Measurements from ENCODE around the gene TTLL4. TPM values are rescaled to one million over a fixed set of nuclear protein-coding genes. Genes with fewer than 3 reads are reported as not detected.

The TTLL4 gene
- total RNA-seq, 1 donor from 2014 or later = 47.3 TPM

- intact Hi-C loops (cut with micrococcal nuclease) = no loop called here
These were observed 69.4 kb downstream of the TTLL4 start for GRCh38 chr2:218780046-218780445.

- intact Hi-C loops (cut with micrococcal nuclease) = no loop called here
These were observed 70.4 kb downstream of the TTLL4 start for GRCh38 chr2:218780851-218781690.

- intact Hi-C loops (cut with micrococcal nuclease) = no loop called here
These were observed 71.3 kb downstream of the TTLL4 start, which contains the start of gene CYP27A1 for GRCh38 chr2:218781691-218782527. CYP27A1 (plus strand) TSS chr2:218782147; CDS start chr2:218782183, 36 bp downstream.

GRCh38 chr2:218782528-218782844 is 71.9 kb downstream of the TTLL4 start:
- intact Hi-C loops (cut with micrococcal nuclease) = no loop called here

DNA sequence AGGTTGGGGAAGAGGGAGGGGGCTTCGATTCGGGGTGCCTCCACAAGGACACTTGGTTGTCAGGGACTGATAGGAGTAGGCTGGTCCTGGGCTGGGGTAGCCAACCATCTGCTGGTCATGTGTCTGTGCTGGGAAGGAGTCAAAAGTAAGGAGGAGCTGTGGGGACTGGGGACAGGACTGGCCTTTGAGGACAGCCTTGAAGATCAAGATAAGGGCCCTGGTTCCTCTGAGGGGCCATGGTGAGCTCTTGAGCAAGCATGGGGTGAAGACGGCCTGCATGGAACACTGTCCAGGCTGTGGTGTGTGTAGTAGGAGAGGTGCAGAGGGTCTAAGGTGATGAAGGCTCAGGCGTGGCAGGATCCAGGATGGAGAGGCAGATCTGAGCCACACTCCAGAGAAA is 73.1 kb downstream of the TTLL4 start:
- intact Hi-C loops (cut with micrococcal nuclease) = no loop called here

DNA sequence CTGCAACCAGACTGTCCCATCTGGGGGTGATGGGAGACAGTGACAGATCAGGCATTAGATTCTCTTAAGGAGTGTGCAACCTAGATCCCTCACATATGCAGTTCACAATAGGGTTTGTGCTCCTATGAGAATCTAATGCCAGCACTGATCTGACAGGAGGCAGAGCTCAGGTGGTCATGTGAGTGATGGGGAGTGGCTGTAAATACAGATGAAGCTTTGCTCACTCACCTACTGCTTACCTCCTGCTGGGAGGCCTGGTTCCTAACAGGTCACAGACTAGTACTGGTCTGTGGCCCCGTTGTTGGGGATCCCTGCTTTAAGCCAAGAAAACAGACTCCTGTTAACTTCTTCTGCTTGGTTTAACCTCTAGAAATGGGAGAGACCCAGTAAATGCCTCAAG is 74.5 kb downstream of the TTLL4 start:
- intact Hi-C loops (cut with micrococcal nuclease) = no loop called here

GRCh38 chr2:218786133-218786532 is 75.5 kb downstream of the TTLL4 start:
- intact Hi-C loops (cut with micrococcal nuclease) = no loop called here

DNA sequence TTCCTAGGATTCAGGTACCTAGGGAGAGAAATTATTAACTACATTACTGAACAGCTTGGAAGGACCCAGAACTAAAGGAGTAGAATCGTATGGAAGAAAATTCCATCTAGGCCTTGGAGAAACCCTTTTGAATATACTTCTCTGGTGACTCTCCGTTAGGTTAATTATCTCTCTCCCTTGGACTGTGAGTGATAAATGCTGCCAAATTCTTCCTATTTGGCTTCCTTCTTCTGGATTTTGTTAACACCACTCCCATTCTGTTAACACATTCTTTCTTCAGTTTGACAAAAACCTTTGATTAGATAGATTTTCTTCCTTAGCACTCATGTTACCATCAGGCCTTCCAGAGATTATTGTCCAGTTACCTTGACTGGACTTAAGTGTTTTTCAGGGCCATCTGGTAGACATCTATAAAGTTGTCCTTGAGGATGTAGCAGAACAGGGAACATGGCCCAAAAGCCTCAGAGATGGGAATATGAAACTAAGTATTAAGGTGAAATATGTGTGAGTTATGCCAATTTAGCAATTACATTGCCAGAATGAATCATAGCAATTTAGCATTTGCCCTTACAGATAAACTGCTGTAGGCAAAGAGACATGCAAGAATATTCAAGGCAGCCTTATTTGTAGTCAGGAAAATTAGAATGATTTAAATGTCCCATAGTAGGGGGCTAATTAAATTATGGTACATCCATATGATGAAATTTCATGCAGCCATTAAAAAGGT is 78.1 kb downstream of the TTLL4 start:
- intact Hi-C loops (cut with micrococcal nuclease) = no loop called here

- intact Hi-C loops (cut with micrococcal nuclease) = no loop called here
These were observed 81.8 kb downstream of the TTLL4 start for GRCh38 chr2:218792433-218792832.

GRCh38 chr2:218796691-218797090 is 86.1 kb downstream of the TTLL4 start:
- intact Hi-C loops (cut with micrococcal nuclease) = no loop called here

DNA sequence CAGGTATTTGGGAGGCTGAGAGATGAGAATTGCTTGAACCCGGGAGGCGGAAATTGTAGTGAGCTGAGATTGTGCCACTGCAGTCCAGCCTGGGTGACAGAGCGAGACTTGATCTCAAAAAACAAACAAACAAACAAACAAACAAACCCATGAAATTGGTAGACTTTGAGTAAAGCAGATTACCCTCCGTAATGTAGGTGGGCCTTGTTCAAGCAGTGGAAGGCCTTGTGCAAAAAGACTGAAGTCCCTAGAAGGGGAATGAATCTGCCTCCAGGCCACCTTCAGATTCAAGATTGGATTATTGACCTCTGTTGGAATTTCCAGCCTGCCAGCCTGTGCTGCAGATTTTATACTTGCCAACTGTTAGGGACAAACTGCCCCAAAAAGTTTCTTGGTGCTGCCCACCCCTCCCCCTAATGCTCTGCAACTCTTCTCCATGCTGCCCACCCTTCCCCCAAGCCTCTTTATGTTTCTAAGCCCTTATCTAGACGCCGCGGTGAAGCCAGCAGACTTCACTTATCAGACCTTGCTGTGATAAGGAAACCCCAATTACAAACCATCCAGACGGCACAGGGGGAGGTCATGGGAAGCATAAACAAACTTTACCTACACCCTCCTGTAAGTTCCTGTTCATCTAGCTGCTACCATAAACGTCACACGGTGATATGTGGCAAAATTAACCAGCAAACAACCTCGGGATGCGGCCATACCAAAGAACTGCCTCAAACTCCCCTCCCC is 88.3 kb downstream of the TTLL4 start:
- intact Hi-C loops (cut with micrococcal nuclease) = no loop called here

- intact Hi-C loops (cut with micrococcal nuclease) = no loop called here
These were observed 89.4 kb downstream of the TTLL4 start for GRCh38 chr2:218799990-218800389.

DNA sequence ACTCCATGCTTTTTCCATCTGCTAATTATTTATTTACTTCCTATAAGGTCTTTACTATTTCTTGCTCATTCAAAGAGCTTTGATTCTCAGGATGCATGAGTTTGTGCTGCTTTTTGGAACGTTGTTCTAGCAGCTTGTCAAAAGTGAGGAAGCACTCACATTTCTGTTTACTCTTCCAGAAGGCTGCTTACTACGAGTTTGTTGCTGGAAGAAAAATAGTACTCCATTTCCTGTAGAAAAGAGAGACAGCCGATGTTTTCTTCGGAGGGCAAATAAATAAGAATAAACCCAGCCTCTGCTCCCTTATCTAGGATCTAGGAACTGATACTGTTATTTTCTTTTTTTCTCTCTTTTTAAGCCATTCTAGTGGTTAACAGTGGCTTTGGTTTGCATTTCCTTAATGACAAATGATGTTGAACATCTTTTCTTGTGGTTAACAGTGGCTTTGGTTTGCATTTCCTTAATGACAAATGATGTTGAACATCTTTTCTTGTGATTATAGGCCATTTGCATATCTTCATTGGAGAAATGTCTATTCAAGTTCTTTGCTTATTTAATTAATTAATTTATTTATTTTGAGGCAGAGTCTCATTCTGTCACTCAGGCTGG is 91.9 kb downstream of the TTLL4 start:
- intact Hi-C loops (cut with micrococcal nuclease) = loop anchor here (1.0 kb wide), 1 partner anchor 45 kb away; no protein-coding TSS in a partner anchor

DNA sequence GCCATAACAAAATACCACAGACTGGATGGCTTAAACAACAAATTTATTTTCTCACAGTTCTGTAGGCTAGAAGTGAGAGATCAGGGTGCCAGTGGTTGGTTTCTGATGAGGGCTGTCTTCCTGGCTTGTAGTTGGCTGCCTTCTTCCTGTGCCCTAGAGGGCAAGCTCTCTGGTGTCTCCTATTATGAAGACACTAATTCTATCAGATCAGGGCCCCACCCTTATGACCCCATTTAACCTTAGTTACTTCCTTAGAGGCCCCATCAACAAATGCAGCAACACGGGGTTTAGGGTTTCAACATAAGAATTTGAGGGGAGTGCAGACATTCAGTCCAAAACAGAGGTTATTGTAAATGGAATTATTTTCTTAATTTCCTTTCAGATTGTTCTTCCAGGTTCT is 94.2 kb downstream of the TTLL4 start:
- intact Hi-C loops (cut with micrococcal nuclease) = no loop called here

Other genes starting within 250 kb of the TTLL4 start
- 30.3 and 32.8 TPM in 2 replicates for gene USP37, start 142.5 kb upstream of the TTLL4 start, total RNA-seq
- gene CNOT9, start 142.0 kb upstream of the TTLL4 start, total RNA-seq = 105 and 109 TPM in 2 replicates
- gene PLCD4, start 102.9 kb upstream of the TTLL4 start, total RNA-seq = 0.49 and 0.64 TPM in 2 replicates
- gene ZNF142, start 51.2 kb upstream of the TTLL4 start, total RNA-seq = 57.0 and 59.0 TPM in 2 replicates
- gene BCS1L, start 51.2 kb upstream of the TTLL4 start, total RNA-seq = 51.6 and 52.2 TPM in 2 replicates
- 23.8 and 26.9 TPM in 2 replicates for gene RNF25, start 38.8 kb upstream of the TTLL4 start, total RNA-seq
- 16.6 and 17.6 TPM in 2 replicates for gene STK36, start 38.7 kb upstream of the TTLL4 start, total RNA-seq
- 0.12 and 0.17 TPM in 2 replicates for gene CYP27A1, start 71.3 kb downstream of the TTLL4 start, total RNA-seq
- not detected in 2 replicates for gene PRKAG3, start 121.0 kb downstream of the TTLL4 start, total RNA-seq
- gene WNT6, start 149.0 kb downstream of the TTLL4 start, total RNA-seq = not detected in 2 replicates
- gene WNT10A, start 170.0 kb downstream of the TTLL4 start, total RNA-seq = 0.07 and 0.29 TPM in 2 replicates
- gene CDK5R2, start 248.8 kb downstream of the TTLL4 start, total RNA-seq = not detected in 2 replicates